PC-3 (cell line): ENCODE measurements around the gene ABAT. TPM values are rescaled to one million over a fixed set of nuclear protein-coding genes. Genes with fewer than 3 reads are reported as not detected.
"Not testable (repeated sequence)": the region's sequence is repeated elsewhere in the genome, so short reads cannot be mapped to it uniquely, and the experiment has no call there.

Experiments
- ATAC-seq: fragments of 200-7000 bp; cut with Tn5 transposase; 2 replicates; pipeline ENCODE4 v1.9.1; 2020; ENCODE audit warnings: mild to moderate bottlenecking, moderate library complexity
- BruUV-seq: library from RNA; stranded (reverse); fragments of 400-500 nt; replicated peaks from 2 replicates; lab custom pipeline; 2021; lab: Mats Ljungman, UMichigan
- CTCF ChIA-PET: fragments of 300-600 bp; sonication (Branson Sonifier 250); formaldehyde crosslinking; loops from one replicate; lab custom pipeline; 2022; ENCODE audit warnings: antibody characterized with exemption; lab: Charles Lee
- POLR2A ChIA-PET: fragments of 300-600 bp; sonication (Branson Sonifier 250); formaldehyde crosslinking; loops from one replicate; lab custom pipeline; 2022; ENCODE audit warnings: antibody characterized with exemption; ENCODE audit not compliant: unreplicated experiment; lab: Charles Lee
- DNase-seq: peaks from one replicate; pipeline ENCODE4 v3.0.0-alpha.2; 2015
- H2AFZ ChIP-seq: fragments of 300-600 bp; sonication (generic); 2 replicates; pipeline ENCODE4 v1.6.0; 2016; ENCODE audit warnings: antibody characterized with exemption, low read length
- H3F3A ChIP-seq: fragments of 300-600 bp; sonication (generic); one replicate; pipeline ENCODE4 v1.6.0; 2017; ENCODE audit warnings: antibody characterized with exemption, low read length, control low read depth, mild to moderate bottlenecking; ENCODE audit not compliant: unreplicated experiment
- H3K27ac ChIP-seq: fragments of 300-600 bp; sonication (generic); 2 replicates; pipeline ENCODE4 v1.5.1; 2016; ENCODE audit warnings: mild to moderate bottlenecking, low read length
- H3K27me3 ChIP-seq: fragments of 300-600 bp; sonication (generic); 2 replicates; pipeline ENCODE4 v1.6.1; 2016; ENCODE audit warnings: low read length, mixed read lengths
- H3K36me3 ChIP-seq: fragments of 300-600 bp; sonication (generic); 2 replicates; pipeline ENCODE4 v1.6.1; 2016; ENCODE audit warnings: low read depth, mixed run types, low read length, mixed read lengths
- H3K4me1 ChIP-seq: fragments of 300-600 bp; sonication (generic); 2 replicates; pipeline ENCODE4 v1.5.1; 2016; ENCODE audit warnings: low read length; ENCODE audit not compliant: insufficient read depth
- H3K4me2 ChIP-seq: fragments of 300-600 bp; sonication (generic); 2 replicates; pipeline ENCODE4 v1.6.0; 2016; ENCODE audit warnings: low read length
- H3K4me3 ChIP-seq: fragments of 300-600 bp; sonication (generic); 2 replicates; pipeline ENCODE4 v1.5.1; 2016; ENCODE audit warnings: mild to moderate bottlenecking, low read length, mixed read lengths
- H3K79me2 ChIP-seq: fragments of 300-600 bp; sonication (generic); 2 replicates; pipeline ENCODE4 v1.6.1; 2017; ENCODE audit warnings: low read length, mixed read lengths
- H3K9ac ChIP-seq: fragments of 300-600 bp; sonication (generic); 2 replicates; pipeline ENCODE4 v1.6.0; 2016; ENCODE audit warnings: mild to moderate bottlenecking, low read length
- H3K9me2 ChIP-seq: fragments of 300-600 bp; sonication (generic); replicated peaks from 2 replicates; pipeline ENCODE4 v1.6.1; 2016; ENCODE audit warnings: mixed run types, low read length, mixed read lengths
- H3K9me3 ChIP-seq: fragments of 300-600 bp; sonication (generic); 2 replicates; pipeline ENCODE4 v1.6.1; 2016; ENCODE audit warnings: low read length, mixed read lengths
- H4K20me1 ChIP-seq: fragments of 300-600 bp; sonication (generic); 2 replicates; pipeline ENCODE4 v1.6.1; 2016; ENCODE audit warnings: low read length, mixed read lengths
- EZH2 ChIP-seq: fragments of 300-600 bp; sonication (generic); IDR thresholded peaks from one replicate; pipeline ENCODE4 v1.6.1; 2017; ENCODE audit warnings: antibody characterized with exemption, mild to moderate bottlenecking, low read length; ENCODE audit not compliant: unreplicated experiment
- EZH2phosphoT487 ChIP-seq: fragments of 300-600 bp; sonication (generic); IDR thresholded peaks from 2 replicates; pipeline ENCODE4 v1.6.1; 2018; ENCODE audit warnings: mild to moderate bottlenecking, antibody characterized with exemption, low read length, borderline replicate concordance
- intact Hi-C: fragments of 100-400 bp; cut with micrococcal nuclease; formaldehyde crosslinking; loops from 2 replicates; pipeline ENCODE4 v1.9.0; 2023
- total RNA-seq: library from RNA; depleted of rRNA; stranded (reverse); fragments of >200 nt; gene quantifications from 2 replicates; pipeline ENCODE4 v1.2.3, GENCODE V29; 2014
- TF ChIP-seq, protein P1 (sequence below): fragments of 300-600 bp; sonication (generic); conservative IDR thresholded peaks from 2 replicates; pipeline ENCODE4 v1.5.1; 2017; ENCODE audit warnings: antibody characterized with exemption, low read depth, mild to moderate bottlenecking, low read length

The ABAT gene
- total RNA-seq, 1 experiment from 2014 or later = 0.95 TPM

DNA sequence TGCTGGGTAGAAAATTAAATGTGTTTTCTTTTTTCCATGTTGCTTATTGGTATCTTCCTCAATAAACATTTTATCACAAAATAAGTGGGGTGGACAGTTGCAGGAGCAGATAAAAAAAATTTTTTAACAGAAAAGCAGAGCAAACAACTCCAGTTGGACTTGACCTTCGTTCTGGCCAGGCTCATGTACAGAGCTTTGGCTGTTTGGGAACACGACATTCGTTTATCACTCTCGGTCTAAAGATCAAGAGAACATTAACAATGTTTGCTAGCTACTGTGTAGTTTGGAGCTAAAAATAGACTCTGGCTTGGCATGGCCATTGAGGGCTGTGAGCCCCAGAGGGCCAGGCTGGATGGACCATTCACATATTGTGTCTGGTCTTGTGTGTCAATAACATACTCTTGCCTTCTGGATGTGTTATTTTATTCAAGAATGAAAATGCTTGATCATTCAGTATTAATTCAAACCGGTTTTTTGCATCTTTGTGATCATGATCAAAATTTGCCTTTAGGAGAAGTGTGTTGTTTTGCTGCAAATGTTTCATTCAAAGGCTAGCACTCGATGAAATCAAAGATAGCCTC, 66.4 kb downstream of the ABAT start:
- TF ChIP-seq, protein P1, sequence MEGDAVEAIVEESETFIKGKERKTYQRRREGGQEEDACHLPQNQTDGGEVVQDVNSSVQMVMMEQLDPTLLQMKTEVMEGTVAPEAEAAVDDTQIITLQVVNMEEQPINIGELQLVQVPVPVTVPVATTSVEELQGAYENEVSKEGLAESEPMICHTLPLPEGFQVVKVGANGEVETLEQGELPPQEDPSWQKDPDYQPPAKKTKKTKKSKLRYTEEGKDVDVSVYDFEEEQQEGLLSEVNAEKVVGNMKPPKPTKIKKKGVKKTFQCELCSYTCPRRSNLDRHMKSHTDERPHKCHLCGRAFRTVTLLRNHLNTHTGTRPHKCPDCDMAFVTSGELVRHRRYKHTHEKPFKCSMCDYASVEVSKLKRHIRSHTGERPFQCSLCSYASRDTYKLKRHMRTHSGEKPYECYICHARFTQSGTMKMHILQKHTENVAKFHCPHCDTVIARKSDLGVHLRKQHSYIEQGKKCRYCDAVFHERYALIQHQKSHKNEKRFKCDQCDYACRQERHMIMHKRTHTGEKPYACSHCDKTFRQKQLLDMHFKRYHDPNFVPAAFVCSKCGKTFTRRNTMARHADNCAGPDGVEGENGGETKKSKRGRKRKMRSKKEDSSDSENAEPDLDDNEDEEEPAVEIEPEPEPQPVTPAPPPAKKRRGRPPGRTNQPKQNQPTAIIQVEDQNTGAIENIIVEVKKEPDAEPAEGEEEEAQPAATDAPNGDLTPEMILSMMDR = no peak
- TF ChIP-seq EZH2 = no peak
- TF ChIP-seq EZH2phosphoT487 = no peak
- BruUV-seq = no TSS peak
- DNase-seq = no peak

DNA sequence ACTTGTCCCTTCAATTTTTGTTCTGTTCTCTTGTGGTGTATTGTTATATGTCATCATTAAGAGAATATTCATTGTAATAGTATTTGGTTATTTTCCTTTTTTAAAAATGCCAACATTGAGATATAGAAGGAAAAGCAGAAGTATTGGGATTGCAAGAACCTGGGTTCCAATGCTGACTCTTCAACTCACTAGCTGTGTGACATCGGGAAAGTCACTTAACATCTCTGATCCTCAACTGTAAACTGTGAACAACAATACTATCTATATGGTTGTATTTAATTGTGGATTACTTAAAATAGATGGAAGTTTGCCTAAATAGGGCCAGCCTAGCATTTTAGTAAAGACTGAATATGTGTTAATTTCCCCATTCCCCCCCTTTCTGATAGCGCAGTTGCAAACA, 67.2 kb downstream of the ABAT start:
- ATAC-seq (no peak), DNase-seq (no peak)
- TF ChIP-seq EZH2 = no peak
- TF ChIP-seq, protein P1 = no peak
- no peak for TF ChIP-seq EZH2phosphoT487
- ChIA-PET POLR2A (no interaction called here), CTCF (no interaction called here)
- no peaks in the 10 kb centered on the region for H4K20me1 ChIP-seq
- H3K9me2 ChIP-seq = no peaks in the 10 kb centered on the region
- no peak overlapping the region for H2AFZ ChIP-seq
- no peak overlapping the region for H3K4me3 ChIP-seq
- H3K36me3 ChIP-seq = no peaks in the 10 kb centered on the region
- H3K4me1 ChIP-seq = no peaks in the 10 kb centered on the region
- H3K4me2 ChIP-seq = no peak overlapping the region
- intact Hi-C loops = no loop called here
- no peak overlapping the region for H3K9ac ChIP-seq
- BruUV-seq = no TSS peak
- H3K27ac ChIP-seq = no peak overlapping the region
- H3K27me3 ChIP-seq = 0 out of 2 replicates have a peak, but pooled peaks cover 13% of the 10 kb centered on the region
- H3K79me2 ChIP-seq = no peaks in the 10 kb centered on the region
- no peaks in the 10 kb centered on the region for H3F3A ChIP-seq
- H3K9me3 ChIP-seq = no peaks in the 10 kb centered on the region

More for the DNA sequence above, 66.4 kb downstream of the ABAT start:
- Histone ChIP-seq H3K4me1 (no peaks in the 10 kb centered on the region), H3K9me3 (no peaks in the 10 kb centered on the region), H3K4me2 (no peak overlapping the region), H3K36me3 (no peaks in the 10 kb centered on the region), H2AFZ (no peak overlapping the region), H3K79me2 (no peaks in the 10 kb centered on the region), H3K4me3 (no peak overlapping the region), H3K9ac (no peak overlapping the region), H3K27me3 (0 out of 2 replicates have a peak, but pooled peaks cover 13% of the 10 kb centered on the region), H3K9me2 (no peaks in the 10 kb centered on the region), H4K20me1 (no peaks in the 10 kb centered on the region), H3F3A (no peaks in the 10 kb centered on the region), H3K27ac (no peak overlapping the region)
- ChIA-PET CTCF (no interaction called here), POLR2A (no interaction called here)
- intact Hi-C loops = no loop called here
- ATAC-seq = no peak

DNA sequence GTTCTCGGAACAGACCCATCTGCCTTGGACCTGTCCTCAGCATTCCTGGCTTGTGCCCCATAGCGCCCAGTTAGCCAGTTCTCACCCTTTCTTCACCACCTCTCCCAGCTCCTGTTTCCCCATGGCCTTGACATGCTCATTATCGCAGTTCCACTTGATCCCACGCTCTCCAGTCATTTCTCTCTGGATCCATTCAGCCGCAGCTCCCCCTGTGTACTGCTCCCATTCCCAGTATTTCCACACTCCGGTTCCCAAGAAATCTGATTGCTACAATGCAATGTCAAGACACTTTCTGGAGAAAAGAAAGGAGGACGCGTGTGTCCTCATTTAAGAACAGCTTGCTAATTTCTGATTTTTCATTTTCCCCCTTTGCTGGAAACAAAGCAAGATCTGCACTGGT, 67.7 kb downstream of the ABAT start:
- H3K36me3 ChIP-seq = no peaks in the 10 kb centered on the region
- ATAC-seq (no peak), DNase-seq (no peak)
- no peak overlapping the region for H3K9ac ChIP-seq
- CTCF ChIA-PET = no interaction called here
- no peak overlapping the region for H3K27ac ChIP-seq
- no TSS peak for BruUV-seq
- no peaks in the 10 kb centered on the region for H3K4me1 ChIP-seq
- H2AFZ ChIP-seq = no peak overlapping the region
- no peaks in the 10 kb centered on the region for H3F3A ChIP-seq
- no peak overlapping the region for H3K4me3 ChIP-seq
- H3K79me2 ChIP-seq = no peaks in the 10 kb centered on the region
- no peaks in the 10 kb centered on the region for H3K9me2 ChIP-seq
- TF ChIP-seq, protein P1 = no peak
- TF ChIP-seq EZH2 = no peak
- TF ChIP-seq EZH2phosphoT487 = no peak
- H3K27me3 ChIP-seq = 0 out of 2 replicates have a peak, but pooled peaks cover 13% of the 10 kb centered on the region
- POLR2A ChIA-PET = no interaction called here
- no peaks in the 10 kb centered on the region for H4K20me1 ChIP-seq
- H3K9me3 ChIP-seq = no peaks in the 10 kb centered on the region
- intact Hi-C loops = no loop called here
- no peak overlapping the region for H3K4me2 ChIP-seq

DNA sequence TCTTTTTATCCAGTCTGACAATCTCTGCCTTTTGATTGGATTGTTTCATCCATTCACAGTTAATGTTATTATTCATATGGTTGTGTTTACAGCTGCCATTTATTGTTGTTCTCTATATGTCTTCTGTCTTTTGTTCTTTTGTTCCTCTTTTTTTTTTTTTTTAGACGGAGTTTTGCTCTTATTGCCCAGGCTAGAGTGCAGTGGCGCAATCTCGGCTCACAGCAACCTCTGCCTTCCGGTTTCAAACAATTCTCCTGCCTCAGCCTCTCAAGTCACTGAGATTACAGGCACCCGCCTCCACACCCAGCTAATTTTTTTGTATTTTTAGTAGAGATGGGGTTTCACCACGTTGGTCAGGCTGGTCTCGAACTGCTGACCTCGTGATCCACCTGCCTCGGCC, 74.5 kb downstream of the ABAT start:
- H3K4me1 ChIP-seq, H3K9me2 ChIP-seq, intact Hi-C loops, H3K79me2 ChIP-seq, H3K27me3 ChIP-seq, DNase-seq, H2AFZ ChIP-seq, H3K27ac ChIP-seq, H3K4me3 ChIP-seq, H3K4me2 ChIP-seq, CTCF ChIA-PET, ATAC-seq, POLR2A ChIA-PET, H3K9ac ChIP-seq, H3K9me3 ChIP-seq, H3F3A ChIP-seq, H3K36me3 ChIP-seq, H4K20me1 ChIP-seq, BruUV-seq: not testable (repeated sequence)
